Testis (tissue), 3 donors: ENCODE results near the gene HOXD10. TPM values are rescaled to one million over a fixed set of nuclear protein-coding genes. Genes with fewer than 3 reads are reported as not detected.

Source experiments
- DNase-seq: peaks from one replicate; pipeline ENCODE4 v3.0.0-alpha.2; 2019
- H3K27ac ChIP-seq, 2 donors: fragments of 200-600 bp; sonication (generic); one replicate each; pipeline ENCODE4 v1.5.1; 2019
- H3K27me3 ChIP-seq: fragments of 200-600 bp; sonication (generic); one replicate; pipeline ENCODE4 v1.5.1; 2019
- H3K36me3 ChIP-seq: fragments of 200-600 bp; sonication (generic); one replicate; pipeline ENCODE4 v1.5.1; 2017; ENCODE audit warnings: low read depth; ENCODE audit errors: missing control alignments
- H3K4me1 ChIP-seq: fragments of 200-600 bp; sonication (generic); one replicate; pipeline ENCODE4 v1.5.1; 2019
- H3K4me3 ChIP-seq, 2 donors: fragments of 200-600 bp; sonication (generic); one replicate each; pipeline ENCODE4 v1.5.1; 2017 to 2019
- H3K9me3 ChIP-seq: fragments of 200-600 bp; sonication (generic); one replicate; pipeline ENCODE4 v1.5.1; 2017
- POLR2A ChIP-seq: fragments of 450-650 bp; IDR thresholded peaks from one replicate; pipeline ENCODE4 v1.6.1; 2017; ENCODE audit warnings: antibody characterized with exemption, mild to moderate bottlenecking, moderate library complexity
- WGBS, 2 donors: methylation state at CpG; one replicate each; pipeline ENCODE4 v1.1.5; 2018; 5-methylcytosine and 5-hydroxymethylcytosine counted together
- intact Hi-C: fragments of 100-400 bp; cut with DNase I; formaldehyde crosslinking; loops from one replicate; pipeline ENCODE4 v1.15.1; 2023; ENCODE audit warnings: low total_unique reads
- polyA plus RNA-seq: library from polyadenylated mRNA; stranded (reverse); fragments of 350-450 nt; fragmentation: Illumina TruSeq; extraction: RNeasy Lipid Tissue Mini Kit (QIAGEN cat#74804); gene quantifications from one replicate; pipeline ENCODE4 v1.2.3, GENCODE V29; 2014; ENCODE audit warnings: low read depth, low replicate concordance; ENCODE audit not compliant: insufficient read depth
- total RNA-seq, 2 donors: library from RNA; depleted of rRNA; stranded (reverse); fragments of >200 nt; gene quantifications; one replicate each; pipeline ENCODE4 v1.2.3, GENCODE V29; 2016
- TF ChIP-seq, protein P1 (sequence below), 3 experiments: fragments of 450-650 bp in 2 of 3; fragments of 200-600 bp in 1 of 3; sonication (generic) in 1 of 3; IDR thresholded peaks; one replicate each; pipeline ENCODE4 v1.5.1; 2016 to 2019; ENCODE audit warnings: antibody characterized with exemption in 3 of 3, mild to moderate bottlenecking in 2 of 3, moderate library complexity in 1 of 3

The HOXD10 gene
- total and polyA plus RNA-seq, 3 donors from 2014 or later = 0.92 to 3.3 (median 2.7) TPM

- H3K4me3 ChIP-seq = no peak overlapping the region
- DNase-seq = no peak
- intact Hi-C loops = no loop called here
Measured at GRCh38 chr2:176135035-176135440, 18.5 kb downstream of the HOXD10 start.

GRCh38 chr2:176136374-176137251 lies 20.0 kb downstream of the HOXD10 start:
- 1 to 2% methylated on average over 28 to 70 of the region's 71 CpGs for WGBS, 2 donors
- DNase-seq = peak; percentile 72
- no peaks in the 10 kb centered on the region for H3K36me3 ChIP-seq
- H3K9me3 ChIP-seq = no peaks in the 10 kb centered on the region
- no peaks in the 10 kb centered on the region for H3K27me3 ChIP-seq
- H3K4me3 ChIP-seq = peak overlapping the region; percentile 87 to 89
- H3K27ac ChIP-seq = peak overlapping the region; percentile 97 to 99
- peaks cover 13% of the 10 kb centered on the region for H3K4me1 ChIP-seq
- no peak for TF ChIP-seq POLR2A
- TF ChIP-seq, protein P1, sequence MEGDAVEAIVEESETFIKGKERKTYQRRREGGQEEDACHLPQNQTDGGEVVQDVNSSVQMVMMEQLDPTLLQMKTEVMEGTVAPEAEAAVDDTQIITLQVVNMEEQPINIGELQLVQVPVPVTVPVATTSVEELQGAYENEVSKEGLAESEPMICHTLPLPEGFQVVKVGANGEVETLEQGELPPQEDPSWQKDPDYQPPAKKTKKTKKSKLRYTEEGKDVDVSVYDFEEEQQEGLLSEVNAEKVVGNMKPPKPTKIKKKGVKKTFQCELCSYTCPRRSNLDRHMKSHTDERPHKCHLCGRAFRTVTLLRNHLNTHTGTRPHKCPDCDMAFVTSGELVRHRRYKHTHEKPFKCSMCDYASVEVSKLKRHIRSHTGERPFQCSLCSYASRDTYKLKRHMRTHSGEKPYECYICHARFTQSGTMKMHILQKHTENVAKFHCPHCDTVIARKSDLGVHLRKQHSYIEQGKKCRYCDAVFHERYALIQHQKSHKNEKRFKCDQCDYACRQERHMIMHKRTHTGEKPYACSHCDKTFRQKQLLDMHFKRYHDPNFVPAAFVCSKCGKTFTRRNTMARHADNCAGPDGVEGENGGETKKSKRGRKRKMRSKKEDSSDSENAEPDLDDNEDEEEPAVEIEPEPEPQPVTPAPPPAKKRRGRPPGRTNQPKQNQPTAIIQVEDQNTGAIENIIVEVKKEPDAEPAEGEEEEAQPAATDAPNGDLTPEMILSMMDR (IDR thresholded peaks at IDR 0.05) = no peak
- intact Hi-C loops = no loop called here

More at GRCh38 chr2:176135035-176135440, 18.5 kb downstream of the HOXD10 start:
- no peaks in the 10 kb centered on the region for H3K36me3 ChIP-seq
- no peaks in the 10 kb centered on the region for H3K9me3 ChIP-seq
- H3K27me3 ChIP-seq = no peaks in the 10 kb centered on the region
- peak overlapping the region; percentile 97 to 99 for H3K27ac ChIP-seq
- TF ChIP-seq POLR2A = no peak
- TF ChIP-seq, protein P1 (IDR thresholded peaks at IDR 0.05) = no peak
- H3K4me1 ChIP-seq = peaks cover 13% of the 10 kb centered on the region

GRCh38 chr2:176137252-176137580 lies 20.6 kb downstream of the HOXD10 start:
- peaks cover 13% of the 10 kb centered on the region for H3K4me1 ChIP-seq
- peak overlapping the region; percentile 97 to 99 for H3K27ac ChIP-seq
- no peaks in the 10 kb centered on the region for H3K36me3 ChIP-seq
- no peaks in the 10 kb centered on the region for H3K9me3 ChIP-seq
- WGBS, 2 donors = 5 to 10% methylated on average over 2 of the region's 2 CpGs
- H3K4me3 ChIP-seq = peak overlapping the region; percentile 87 to 89
- no peak for DNase-seq
- TF ChIP-seq POLR2A = no peak
- no peaks in the 10 kb centered on the region for H3K27me3 ChIP-seq
- intact Hi-C loops = no loop called here

- TF ChIP-seq, protein P1 (IDR thresholded peaks at IDR 0.05) = no peak
- no peak for TF ChIP-seq POLR2A
- peaks cover 13% of the 10 kb centered on the region for H3K4me1 ChIP-seq
- H3K36me3 ChIP-seq = no peaks in the 10 kb centered on the region
- WGBS, 2 donors = 16 to 18% methylated on average over 8 of the region's 8 CpGs
- no peak for DNase-seq
- intact Hi-C loops = no loop called here
- H3K27ac ChIP-seq = peak overlapping the region; percentile 79 to 99
- peak overlapping the region; percentile 87 to 89 for H3K4me3 ChIP-seq
- H3K9me3 ChIP-seq = no peaks in the 10 kb centered on the region
- H3K27me3 ChIP-seq = no peaks in the 10 kb centered on the region
Measured at GRCh38 chr2:176137906-176138305, 21.3 kb downstream of the HOXD10 start.

- Histone ChIP-seq H3K9me3 (no peaks in the 10 kb centered on the region), H3K27me3 (no peaks in the 10 kb centered on the region), H3K4me3 (peak overlapping the region; percentile 87 to 89), H3K27ac (peak overlapping the region; percentile 79 to 99), H3K36me3 (no peaks in the 10 kb centered on the region), H3K4me1 (peaks cover 13% of the 10 kb centered on the region)
- TF ChIP-seq, protein P1 (IDR thresholded peaks at IDR 0.05) = no peak
- TF ChIP-seq POLR2A = no peak
- no peak for DNase-seq
- WGBS, 2 donors = 10 to 21% methylated on average over 14 of the region's 14 CpGs
- intact Hi-C loops = no loop called here
Measured at GRCh38 chr2:176138526-176138922, 21.9 kb downstream of the HOXD10 start.
